Neural progenitor cell (in vitro differentiated cells): Measurements from ENCODE around the gene CINP. TPM values are rescaled to one million over a fixed set of nuclear protein-coding genes. Genes with fewer than 3 reads are reported as not detected.
"Not testable (repeated sequence)": the region's sequence is repeated elsewhere in the genome, so short reads cannot be mapped to it uniquely, and the experiment has no call there.

Experiments used
- DNase-seq: peaks from one replicate; pipeline ENCODE4 v3.0.0-alpha.2; 2016; ENCODE audit warnings: low spot score
- H2AFZ ChIP-seq: fragments of 200-600 bp; sonication (generic); replicated peaks from 2 replicates; pipeline ENCODE4 v1.6.1; 2016; ENCODE audit warnings: antibody characterized with exemption
- H3F3A ChIP-seq: fragments of 200-600 bp; sonication (generic); 2 replicates; pipeline ENCODE4 v1.6.1; 2016; ENCODE audit warnings: antibody characterized with exemption, low read depth
- H3K27ac ChIP-seq: fragments of 200-600 bp; sonication (generic); 2 replicates; pipeline ENCODE4 v1.5.1; 2016; ENCODE audit warnings: mild to moderate bottlenecking
- H3K27me3 ChIP-seq: fragments of 200-600 bp; sonication (generic); 2 replicates; pipeline ENCODE4 v1.6.1; 2016; ENCODE audit warnings: mild to moderate bottlenecking, moderate library complexity
- H3K36me3 ChIP-seq: fragments of 200-600 bp; sonication (generic); 2 replicates; pipeline ENCODE4 v1.5.1; 2016
- H3K4me1 ChIP-seq: fragments of 200-600 bp; sonication (generic); 2 replicates; pipeline ENCODE4 v1.6.1; 2016; ENCODE audit warnings: mixed run types
- H3K4me2 ChIP-seq: fragments of 200-600 bp; sonication (generic); 2 replicates; pipeline ENCODE4 v1.6.1; 2016
- H3K4me3 ChIP-seq: fragments of 200-600 bp; sonication (generic); 2 replicates; pipeline ENCODE4 v1.5.1; 2016
- H3K79me2 ChIP-seq: fragments of 200-600 bp; sonication (generic); 2 replicates; pipeline ENCODE4 v1.6.1; 2016; ENCODE audit warnings: low read depth
- H3K9ac ChIP-seq: fragments of 200-600 bp; sonication (generic); 2 replicates; pipeline ENCODE4 v1.6.1; 2016
- H3K9me3 ChIP-seq: fragments of 200-600 bp; sonication (generic); 2 replicates; pipeline ENCODE4 v1.5.1; 2016; ENCODE audit warnings: low read depth
- H4K20me1 ChIP-seq: fragments of 200-600 bp; sonication (generic); 2 replicates; pipeline ENCODE4 v1.6.1; 2016; ENCODE audit warnings: low read depth
- H3K27ac Mint-ChIP-seq: 3 replicates; pipeline ENCODE4 v1.8.0; 2021; ENCODE audit warnings: mixed read lengths
- H3K27me3 Mint-ChIP-seq: 2 replicates; pipeline ENCODE4 v1.8.0; 2022; ENCODE audit warnings: low read depth, mild to moderate bottlenecking, inconsistent platforms, moderate library complexity, mixed read lengths; ENCODE audit not compliant: insufficient read depth
- H3K36me3 Mint-ChIP-seq: 3 replicates; pipeline ENCODE4 v1.8.0; 2021; ENCODE audit warnings: mixed read lengths
- H3K4me1 Mint-ChIP-seq: 3 replicates; pipeline ENCODE4 v1.8.0; 2021; ENCODE audit warnings: mixed read lengths
- H3K4me3 Mint-ChIP-seq: 3 replicates; pipeline ENCODE4 v1.8.0; 2021; ENCODE audit warnings: mild to moderate bottlenecking, moderate library complexity, mixed read lengths
- H3K9me3 Mint-ChIP-seq: 3 replicates; pipeline ENCODE4 v1.8.0; 2020; ENCODE audit warnings: mixed read lengths
- EZH2 ChIP-seq: fragments of 200-600 bp; sonication (generic); IDR thresholded peaks from 2 replicates; pipeline ENCODE4 v1.6.1; 2017; ENCODE audit warnings: antibody characterized with exemption, mild to moderate bottlenecking, moderate library complexity
- EZH2phosphoT487 ChIP-seq: fragments of 200-600 bp; sonication (generic); IDR thresholded peaks from 2 replicates; pipeline ENCODE4 v1.6.1; 2017; ENCODE audit warnings: antibody characterized with exemption
- total RNA-seq: library from RNA; depleted of rRNA; stranded (reverse); fragments of >200 nt; gene quantifications from 2 replicates; pipeline ENCODE4 v1.2.3, GENCODE V29; 2015; ENCODE audit warnings: low replicate concordance
- TF ChIP-seq, protein P1 (sequence below): fragments of 200-600 bp; sonication (generic); IDR thresholded peaks from 2 replicates; pipeline ENCODE4 v1.5.1; 2017; ENCODE audit warnings: antibody characterized with exemption, mild to moderate bottlenecking

CINP gene
- total RNA-seq, 1 donor from 2014 or later, result 53.5 TPM

DNA sequence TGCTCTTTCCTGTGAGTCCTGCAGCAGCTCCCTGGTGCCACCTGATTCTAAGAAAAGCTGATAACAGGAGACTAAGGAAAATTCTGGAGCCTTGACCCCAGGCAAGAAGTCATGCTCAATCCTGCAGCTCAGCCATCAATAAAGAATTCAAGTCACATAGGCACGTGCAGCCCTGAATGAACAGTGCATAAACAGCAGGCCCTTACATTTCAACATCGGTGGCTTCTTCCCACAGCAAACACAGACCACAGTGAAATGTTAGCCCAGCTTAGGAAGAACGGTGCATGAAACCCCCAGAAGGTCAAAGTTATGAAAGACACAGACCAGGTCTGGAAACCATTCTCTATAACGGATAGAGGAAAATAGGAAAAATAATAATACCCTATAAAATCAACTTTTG is 10.5 kb downstream of the CINP start:
- H3K9me3 Mint-ChIP-seq, result no peaks in the 10 kb centered on the region
- peaks cover 16% of the 10 kb centered on the region for H3K36me3 Mint-ChIP-seq
- Histone ChIP-seq H3F3A (no peaks in the 10 kb centered on the region), H3K9ac (no peak overlapping the region), H3K4me1 (no peaks in the 10 kb centered on the region), H3K4me2 (no peak overlapping the region), H4K20me1 (no peaks in the 10 kb centered on the region), H3K36me3 (no peaks in the 10 kb centered on the region), H3K4me3 (no peak overlapping the region), H3K9me3 (no peaks in the 10 kb centered on the region), H3K79me2 (no peaks in the 10 kb centered on the region), H2AFZ (no peak overlapping the region), H3K27ac (no peak overlapping the region), H3K27me3 (no peaks in the 10 kb centered on the region)
- DNase-seq, result no peak
- no peak overlapping the region for H3K4me3 Mint-ChIP-seq
- H3K4me1 Mint-ChIP-seq, result no peaks in the 10 kb centered on the region
- TF ChIP-seq EZH2 (no peak), EZH2phosphoT487 (no peak)
- TF ChIP-seq, protein P1, sequence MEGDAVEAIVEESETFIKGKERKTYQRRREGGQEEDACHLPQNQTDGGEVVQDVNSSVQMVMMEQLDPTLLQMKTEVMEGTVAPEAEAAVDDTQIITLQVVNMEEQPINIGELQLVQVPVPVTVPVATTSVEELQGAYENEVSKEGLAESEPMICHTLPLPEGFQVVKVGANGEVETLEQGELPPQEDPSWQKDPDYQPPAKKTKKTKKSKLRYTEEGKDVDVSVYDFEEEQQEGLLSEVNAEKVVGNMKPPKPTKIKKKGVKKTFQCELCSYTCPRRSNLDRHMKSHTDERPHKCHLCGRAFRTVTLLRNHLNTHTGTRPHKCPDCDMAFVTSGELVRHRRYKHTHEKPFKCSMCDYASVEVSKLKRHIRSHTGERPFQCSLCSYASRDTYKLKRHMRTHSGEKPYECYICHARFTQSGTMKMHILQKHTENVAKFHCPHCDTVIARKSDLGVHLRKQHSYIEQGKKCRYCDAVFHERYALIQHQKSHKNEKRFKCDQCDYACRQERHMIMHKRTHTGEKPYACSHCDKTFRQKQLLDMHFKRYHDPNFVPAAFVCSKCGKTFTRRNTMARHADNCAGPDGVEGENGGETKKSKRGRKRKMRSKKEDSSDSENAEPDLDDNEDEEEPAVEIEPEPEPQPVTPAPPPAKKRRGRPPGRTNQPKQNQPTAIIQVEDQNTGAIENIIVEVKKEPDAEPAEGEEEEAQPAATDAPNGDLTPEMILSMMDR, result no peak
- H3K27me3 Mint-ChIP-seq, result no peaks in the 10 kb centered on the region
- no peak overlapping the region for H3K27ac Mint-ChIP-seq

DNA sequence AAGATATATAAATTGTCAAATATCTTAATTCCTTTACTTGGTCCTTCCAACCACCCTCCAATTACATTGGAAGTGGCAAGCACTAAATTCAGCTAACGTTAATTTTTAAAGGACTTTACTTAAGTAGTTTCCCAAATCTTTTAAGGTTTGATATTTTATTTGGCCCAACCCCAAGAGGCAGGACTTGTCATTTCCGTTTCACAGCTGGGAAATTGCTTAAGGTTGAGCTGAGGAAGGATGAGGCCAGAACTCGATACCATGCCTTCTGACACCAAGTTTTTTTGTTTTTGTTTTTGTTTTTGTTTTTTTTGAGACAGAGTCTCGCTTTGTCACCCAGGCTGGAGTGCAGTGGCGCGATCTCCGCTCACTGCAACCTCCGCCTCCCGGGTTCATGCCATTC is 11.1 kb downstream of the CINP start:
- not testable (repeated sequence) for H3K9me3 Mint-ChIP-seq, H3K4me2 ChIP-seq, H3K4me1 ChIP-seq, H3K4me3 ChIP-seq, H3K4me1 Mint-ChIP-seq, H3K27ac ChIP-seq, H3K79me2 ChIP-seq, H3F3A ChIP-seq, H2AFZ ChIP-seq, H3K4me3 Mint-ChIP-seq, H3K27me3 Mint-ChIP-seq, DNase-seq, H3K9ac ChIP-seq, H3K27me3 ChIP-seq, H3K36me3 ChIP-seq, H3K9me3 ChIP-seq, H4K20me1 ChIP-seq, H3K27ac Mint-ChIP-seq
- peaks cover 14% of the 10 kb centered on the region for H3K36me3 Mint-ChIP-seq

DNA sequence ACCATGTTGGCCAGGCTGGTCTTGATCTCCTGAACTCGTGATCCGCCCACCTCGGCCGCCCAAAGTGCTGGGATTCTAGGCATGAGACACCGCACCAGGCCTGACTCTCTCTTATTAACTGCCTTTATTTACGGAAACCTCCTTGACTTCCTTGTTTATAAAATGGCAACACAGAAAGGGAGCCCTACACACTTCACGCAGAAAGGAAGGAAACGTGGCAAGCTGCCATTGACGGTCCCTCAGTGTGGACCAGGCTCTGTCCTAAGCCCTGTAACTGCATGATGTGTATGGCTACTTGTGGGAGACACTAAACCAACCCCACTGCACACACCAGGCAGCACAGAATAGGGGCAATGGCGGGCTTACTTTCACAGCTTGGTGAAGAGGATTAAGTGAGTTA is 11.7 kb downstream of the CINP start:
- H3K9me3 Mint-ChIP-seq, result no peaks in the 10 kb centered on the region
- no peak for TF ChIP-seq EZH2
- TF ChIP-seq, protein P1, result no peak
- no peak for TF ChIP-seq EZH2phosphoT487
- Histone ChIP-seq H3F3A (no peaks in the 10 kb centered on the region), H3K4me2 (no peak overlapping the region), H3K27me3 (no peaks in the 10 kb centered on the region), H3K9ac (no peak overlapping the region), H3K27ac (no peak overlapping the region), H3K9me3 (no peaks in the 10 kb centered on the region), H4K20me1 (no peaks in the 10 kb centered on the region), H3K4me3 (no peak overlapping the region), H3K36me3 (no peaks in the 10 kb centered on the region), H3K4me1 (no peaks in the 10 kb centered on the region), H3K79me2 (no peaks in the 10 kb centered on the region), H2AFZ (no peak overlapping the region)
- no peak overlapping the region for H3K27ac Mint-ChIP-seq
- peaks cover 14% of the 10 kb centered on the region for H3K36me3 Mint-ChIP-seq
- H3K4me1 Mint-ChIP-seq, result no peaks in the 10 kb centered on the region
- DNase-seq, result no peak
- H3K27me3 Mint-ChIP-seq, result no peaks in the 10 kb centered on the region
- no peak overlapping the region for H3K4me3 Mint-ChIP-seq

DNA sequence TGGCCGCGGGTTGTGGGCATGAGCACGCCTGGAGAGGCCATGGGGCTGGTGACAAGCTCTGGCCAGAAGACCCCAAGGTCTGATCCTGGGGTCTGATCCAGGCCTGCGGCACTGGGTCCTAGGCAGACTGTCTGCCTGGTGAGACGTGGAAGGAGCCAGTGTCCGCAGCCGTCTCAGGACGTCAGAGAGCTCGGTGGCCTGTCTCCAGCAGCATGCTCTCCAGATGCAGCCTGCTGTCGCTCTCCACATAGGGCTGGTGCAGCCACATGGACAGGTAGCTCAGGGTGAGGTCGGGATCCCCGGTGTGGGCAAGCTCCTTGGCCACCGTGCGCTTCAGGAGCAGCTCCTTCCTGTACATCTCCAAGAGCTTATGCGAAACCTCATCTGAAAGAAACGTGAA is 14.3 kb downstream of the CINP start:
- H3K27me3 Mint-ChIP-seq, result peaks cover 2% of the 10 kb centered on the region
- H4K20me1 ChIP-seq, result no peaks in the 10 kb centered on the region
- no peak overlapping the region for H3K4me2 ChIP-seq
- H3K4me3 Mint-ChIP-seq, result no peak overlapping the region
- H3K36me3 ChIP-seq, result no peaks in the 10 kb centered on the region
- H3K4me1 Mint-ChIP-seq, result no peaks in the 10 kb centered on the region
- no peaks in the 10 kb centered on the region for H3K27me3 ChIP-seq
- no peak overlapping the region for H2AFZ ChIP-seq
- no peaks in the 10 kb centered on the region for H3K79me2 ChIP-seq
- H3K36me3 Mint-ChIP-seq, result peaks cover 7% of the 10 kb centered on the region
- no peak overlapping the region for H3K4me3 ChIP-seq
- H3K27ac Mint-ChIP-seq, result no peak overlapping the region
- no peak for DNase-seq
- no peak overlapping the region for H3K27ac ChIP-seq
- H3K9me3 ChIP-seq, result no peaks in the 10 kb centered on the region
- TF ChIP-seq EZH2phosphoT487 (no peak), EZH2 (no peak)
- TF ChIP-seq, protein P1, result no peak
- no peaks in the 10 kb centered on the region for H3K9me3 Mint-ChIP-seq
- H3K9ac ChIP-seq, result no peak overlapping the region
- no peaks in the 10 kb centered on the region for H3F3A ChIP-seq
- H3K4me1 ChIP-seq, result no peaks in the 10 kb centered on the region
